DND-41 (cell line): Measurements from ENCODE around the gene DOK6.

ENCODE experiments used
- ATAC-seq: fragments of 200-7000 bp; cut with Tn5 transposase; 3 replicates; pipeline ENCODE4 v1.9.1; 2021; ENCODE audit warnings: low read depth; ENCODE audit not compliant: insufficient read depth
- DNase-seq: peaks from one replicate; pipeline ENCODE4 v3.0.0-alpha.2; 2020
- H2AFZ ChIP-seq: 2 replicates; pipeline ENCODE4 v1.6.0; 2012; ENCODE audit warnings: low read depth, low read length
- H3K27ac ChIP-seq: 2 replicates; pipeline ENCODE4 v1.5.1; 2012; ENCODE audit warnings: low read length, inconsistent platforms
- H3K27me3 ChIP-seq: fragments of 200-600 bp; sonication (generic); 2 replicates; pipeline ENCODE4 v1.6.0; 2012; ENCODE audit warnings: low read length, mild to moderate bottlenecking, inconsistent platforms; ENCODE audit not compliant: insufficient read depth, poor library complexity
- H3K36me3 ChIP-seq: 2 replicates; pipeline ENCODE4 v1.5.1; 2012; ENCODE audit warnings: low read length, inconsistent platforms; ENCODE audit not compliant: insufficient read depth
- H3K4me1 ChIP-seq: 2 replicates; pipeline ENCODE4 v1.5.1; 2012; ENCODE audit warnings: mild to moderate bottlenecking, low read length; ENCODE audit not compliant: insufficient read depth
- H3K4me2 ChIP-seq: 2 replicates; pipeline ENCODE4 v1.6.0; 2012; ENCODE audit warnings: mild to moderate bottlenecking, moderate library complexity, low read length, inconsistent platforms; ENCODE audit not compliant: insufficient read depth
- H3K4me3 ChIP-seq, 2 experiments: fragments of 200-600 bp in 1 of 2; shearing (Covaris generic) in 1 of 2; 2 replicates each; pipeline ENCODE4 v1.5.1; 2012 to 2016; ENCODE audit warnings: inconsistent platforms in 2 of 2, low read length in 2 of 2, mild to moderate bottlenecking in 2 of 2, low read depth in 1 of 2, moderate library complexity in 1 of 2
- H3K79me2 ChIP-seq: 2 replicates; pipeline ENCODE4 v1.6.0; 2012; ENCODE audit warnings: low read length, inconsistent platforms; ENCODE audit not compliant: insufficient read depth
- H3K9ac ChIP-seq: 2 replicates; pipeline ENCODE4 v1.6.0; 2012; ENCODE audit warnings: low read depth, mild to moderate bottlenecking, inconsistent platforms, low read length, moderate library complexity
- H3K9me3 ChIP-seq: 2 replicates; pipeline ENCODE4 v1.5.1; 2012; ENCODE audit warnings: low read length, moderate library complexity, mild to moderate bottlenecking, inconsistent platforms; ENCODE audit not compliant: insufficient read depth, severe bottlenecking
- H4K20me1 ChIP-seq: 2 replicates; pipeline ENCODE4 v1.6.0; 2012; ENCODE audit warnings: low read length; ENCODE audit not compliant: insufficient read depth
- EZH2 ChIP-seq: IDR thresholded peaks from 3 replicates; pipeline ENCODE4 v1.6.1; 2012; ENCODE audit warnings: borderline replicate concordance, low read depth, mild to moderate bottlenecking, moderate library complexity, low read length, inconsistent platforms; ENCODE audit not compliant: severe bottlenecking
- TF ChIP-seq, protein P1 (sequence below): IDR thresholded peaks from 2 replicates; pipeline ENCODE4 v1.5.1; 2012; ENCODE audit warnings: borderline replicate concordance, low read length, moderate library complexity, mild to moderate bottlenecking; ENCODE audit not compliant: poor library complexity, severe bottlenecking; ENCODE audit errors: extremely low read depth

Gene DOK6

DNA sequence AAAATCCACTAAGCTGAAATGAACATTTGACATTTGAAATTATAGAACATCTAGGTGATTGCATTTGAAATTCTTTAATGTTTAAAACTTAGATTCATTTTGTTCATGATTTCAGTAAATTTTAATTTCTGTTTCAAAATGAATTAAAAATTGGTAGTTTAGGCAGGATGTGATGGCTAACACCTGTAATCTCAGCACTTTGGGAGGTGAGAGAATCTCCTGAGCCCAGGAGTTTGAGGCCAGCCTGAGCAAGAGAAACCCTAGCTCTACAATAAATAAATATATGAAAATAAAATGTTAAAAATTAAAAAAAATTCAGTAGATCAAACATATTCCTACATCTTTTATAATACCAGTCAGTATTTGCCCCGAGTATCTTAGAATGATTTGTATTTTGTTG is 330.0 kb downstream of the DOK6 start:
- no peak for ATAC-seq
- H3K36me3 ChIP-seq = no peaks in the 10 kb centered on the region
- no peak for TF ChIP-seq EZH2
- TF ChIP-seq, protein P1, sequence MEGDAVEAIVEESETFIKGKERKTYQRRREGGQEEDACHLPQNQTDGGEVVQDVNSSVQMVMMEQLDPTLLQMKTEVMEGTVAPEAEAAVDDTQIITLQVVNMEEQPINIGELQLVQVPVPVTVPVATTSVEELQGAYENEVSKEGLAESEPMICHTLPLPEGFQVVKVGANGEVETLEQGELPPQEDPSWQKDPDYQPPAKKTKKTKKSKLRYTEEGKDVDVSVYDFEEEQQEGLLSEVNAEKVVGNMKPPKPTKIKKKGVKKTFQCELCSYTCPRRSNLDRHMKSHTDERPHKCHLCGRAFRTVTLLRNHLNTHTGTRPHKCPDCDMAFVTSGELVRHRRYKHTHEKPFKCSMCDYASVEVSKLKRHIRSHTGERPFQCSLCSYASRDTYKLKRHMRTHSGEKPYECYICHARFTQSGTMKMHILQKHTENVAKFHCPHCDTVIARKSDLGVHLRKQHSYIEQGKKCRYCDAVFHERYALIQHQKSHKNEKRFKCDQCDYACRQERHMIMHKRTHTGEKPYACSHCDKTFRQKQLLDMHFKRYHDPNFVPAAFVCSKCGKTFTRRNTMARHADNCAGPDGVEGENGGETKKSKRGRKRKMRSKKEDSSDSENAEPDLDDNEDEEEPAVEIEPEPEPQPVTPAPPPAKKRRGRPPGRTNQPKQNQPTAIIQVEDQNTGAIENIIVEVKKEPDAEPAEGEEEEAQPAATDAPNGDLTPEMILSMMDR = no peak
- H2AFZ ChIP-seq = no peak overlapping the region
- H3K4me2 ChIP-seq = no peak overlapping the region
- no peak overlapping the region for H3K4me3 ChIP-seq
- no peaks in the 10 kb centered on the region for H3K27me3 ChIP-seq
- no peak overlapping the region for H3K9ac ChIP-seq
- no peak for DNase-seq
- no peaks in the 10 kb centered on the region for H3K4me1 ChIP-seq
- H3K27ac ChIP-seq = no peak overlapping the region
- no peaks in the 10 kb centered on the region for H3K9me3 ChIP-seq
- H3K79me2 ChIP-seq = no peaks in the 10 kb centered on the region
- no peaks in the 10 kb centered on the region for H4K20me1 ChIP-seq

DNA sequence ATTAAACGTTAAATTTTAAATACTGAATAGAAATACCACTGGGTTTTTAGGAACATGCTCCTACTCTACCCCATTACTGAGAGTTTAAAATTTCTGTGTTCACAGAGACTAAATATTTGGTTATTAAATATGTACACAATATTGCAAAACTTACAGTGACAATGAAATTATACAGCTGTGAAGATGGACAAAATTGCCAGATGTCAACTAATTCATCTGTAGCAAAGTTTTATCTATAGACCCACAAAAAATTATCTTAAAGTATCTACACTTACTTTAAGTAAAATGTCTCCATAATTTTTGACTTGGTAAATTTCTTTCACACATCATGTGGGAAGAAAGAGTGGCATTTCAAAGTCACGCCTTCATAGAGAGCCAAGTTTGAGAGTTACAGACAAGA is 333.8 kb downstream of the DOK6 start:
- no peak overlapping the region for H3K9ac ChIP-seq
- H3K9me3 ChIP-seq = no peaks in the 10 kb centered on the region
- H4K20me1 ChIP-seq = no peaks in the 10 kb centered on the region
- TF ChIP-seq EZH2 = no peak
- TF ChIP-seq, protein P1 = no peak
- H3K4me1 ChIP-seq = no peaks in the 10 kb centered on the region
- H3K4me3 ChIP-seq = no peak overlapping the region
- H3K4me2 ChIP-seq = no peak overlapping the region
- no peaks in the 10 kb centered on the region for H3K79me2 ChIP-seq
- H3K27ac ChIP-seq = no peak overlapping the region
- no peak for DNase-seq
- H3K27me3 ChIP-seq = no peaks in the 10 kb centered on the region
- ATAC-seq = no peak
- H3K36me3 ChIP-seq = no peaks in the 10 kb centered on the region
- H2AFZ ChIP-seq = no peak overlapping the region

DNA sequence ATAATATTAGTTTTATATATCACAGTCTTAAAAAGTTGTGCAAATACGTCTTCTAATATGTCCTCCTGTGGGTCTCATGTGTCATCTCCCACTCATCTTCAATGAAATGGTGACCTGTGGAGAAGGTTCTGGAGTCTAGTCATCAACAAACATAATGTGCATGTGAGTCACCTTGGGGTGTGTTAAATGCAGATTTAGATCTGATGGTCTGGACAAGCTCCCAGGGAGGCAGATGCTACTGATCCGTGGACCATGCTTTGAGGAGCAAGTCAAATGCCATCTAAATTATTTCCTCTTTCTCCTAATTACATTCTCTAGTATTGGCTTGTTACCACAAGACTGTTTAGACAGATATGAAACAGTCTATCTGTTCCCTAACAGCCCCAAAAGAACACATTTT is 336.0 kb downstream of the DOK6 start:
- H3K4me2 ChIP-seq = no peak overlapping the region

More for the DNA sequence above, 336.0 kb downstream of the DOK6 start:
- DNase-seq (no peak), ATAC-seq (no peak)
- no peak overlapping the region for H3K9ac ChIP-seq
- no peak overlapping the region for H2AFZ ChIP-seq
- TF ChIP-seq EZH2 = no peak
- TF ChIP-seq, protein P1 = no peak
- no peaks in the 10 kb centered on the region for H3K79me2 ChIP-seq
- no peak overlapping the region for H3K4me3 ChIP-seq
- no peaks in the 10 kb centered on the region for H3K36me3 ChIP-seq
- H3K9me3 ChIP-seq = no peaks in the 10 kb centered on the region
- H3K27me3 ChIP-seq = no peaks in the 10 kb centered on the region
- H3K4me1 ChIP-seq = no peaks in the 10 kb centered on the region
- no peaks in the 10 kb centered on the region for H4K20me1 ChIP-seq
- no peak overlapping the region for H3K27ac ChIP-seq
